Activated T-cell treated with anti-CD3 and anti-CD28 coated beads, Interleukin-2, amount 50 U/mL, for 1 hour (primary cell): Measurements from ENCODE around the gene PTMA.
"Not testable (repeated sequence)": the region's sequence is repeated elsewhere in the genome, so short reads cannot be mapped to it uniquely, and the experiment has no call there.

Experiments used
- DNase-seq: peaks from one replicate; pipeline ENCODE4 v3.0.0-alpha.2; 2020

The PTMA gene

DNA sequence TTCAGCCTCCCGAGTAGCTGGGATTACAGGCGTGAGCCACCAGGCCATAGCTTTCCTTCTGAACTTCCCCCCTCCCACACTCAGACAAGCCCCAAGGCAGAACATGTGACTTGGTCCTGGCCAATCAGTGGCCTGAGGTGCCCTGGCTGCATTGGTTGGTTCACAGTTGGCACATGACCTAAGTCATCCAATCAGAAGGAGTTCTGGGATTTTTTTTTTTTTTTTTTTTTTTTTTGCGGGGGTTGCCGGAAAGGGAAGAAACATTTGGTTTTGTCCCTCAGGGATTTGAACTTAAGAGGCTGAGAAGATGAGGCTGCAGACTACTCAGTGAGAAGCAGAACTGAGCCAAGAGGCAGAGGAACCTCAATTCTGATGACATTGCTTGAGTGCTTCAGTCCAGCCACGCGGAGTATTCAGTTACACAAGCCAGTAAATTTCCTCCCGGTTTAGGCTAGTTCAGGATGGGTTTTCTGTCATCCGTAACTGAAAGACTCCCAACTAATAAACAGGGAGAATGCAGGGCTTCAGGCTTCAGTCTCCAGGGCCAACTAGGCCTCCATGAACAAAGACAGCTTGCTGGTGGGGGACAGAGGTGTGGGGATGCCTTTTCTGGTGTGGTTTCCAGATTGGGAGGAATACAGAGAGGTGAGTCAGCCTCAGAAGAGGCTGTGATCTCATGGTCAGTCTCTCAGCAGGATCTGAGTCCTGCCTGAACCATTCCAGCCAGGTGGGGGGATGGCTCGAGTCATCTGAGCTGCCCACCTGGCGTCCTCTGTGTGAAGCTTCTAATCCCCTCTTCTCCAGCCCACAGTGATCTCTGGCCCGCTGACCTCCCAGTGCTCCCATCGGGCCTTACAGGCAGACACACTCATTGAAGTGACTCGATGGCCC lies 9.2 kb downstream of the PTMA start:
- DNase-seq = no peak

DNA sequence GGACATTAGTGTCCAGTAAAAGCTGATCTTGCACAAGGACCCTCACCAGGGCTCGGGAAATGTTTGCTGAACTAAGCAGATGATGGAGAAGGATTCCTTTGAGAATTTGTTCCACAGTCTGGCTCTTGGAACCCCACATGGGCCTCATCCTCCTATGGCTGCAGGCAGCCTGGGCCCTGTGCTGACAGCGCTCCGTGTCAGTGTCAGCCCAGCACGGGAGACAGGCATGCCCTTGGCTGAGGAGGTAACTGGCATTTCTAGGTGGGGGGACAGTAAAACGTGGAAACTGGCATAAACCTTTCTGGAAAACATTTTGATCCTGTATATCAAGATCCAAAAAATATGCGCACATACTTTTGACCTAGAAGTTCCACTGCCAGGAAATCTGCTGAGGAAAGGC lies 10.5 kb downstream of the PTMA start:
- DNase-seq = no peak

DNA sequence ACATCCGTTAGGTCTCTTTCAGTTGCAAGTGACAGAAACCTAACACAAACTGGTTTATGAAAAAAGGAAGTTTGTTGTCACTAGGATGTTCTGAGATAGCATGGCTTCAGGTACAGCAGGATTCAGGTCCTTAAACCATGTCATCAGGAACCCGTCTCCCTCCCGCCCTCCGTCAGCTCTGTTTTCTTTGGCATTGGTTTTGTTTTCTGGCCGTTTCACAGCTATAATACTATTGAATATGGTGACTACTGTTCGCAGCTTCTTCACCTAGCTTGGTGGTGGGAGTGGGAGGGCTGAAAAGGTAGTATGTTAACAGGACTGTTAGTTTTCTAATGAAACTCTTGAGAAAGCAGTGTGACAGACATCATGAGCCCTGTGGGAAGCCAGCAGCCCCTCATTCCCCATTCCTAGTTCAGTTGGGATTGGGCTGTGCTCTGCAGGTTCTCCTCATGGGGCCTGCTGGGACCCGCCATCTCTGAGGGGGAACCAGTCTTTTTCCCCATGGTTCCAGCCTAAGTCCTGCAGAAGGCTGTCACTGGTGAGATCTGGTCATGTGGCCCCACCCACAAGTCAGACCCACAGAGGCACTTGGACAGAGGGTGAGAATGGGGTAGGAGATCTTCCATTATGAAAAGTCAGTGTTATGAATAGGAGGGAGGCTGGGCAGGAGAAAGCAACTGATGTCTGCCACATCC lies 12.1 kb downstream of the PTMA start:
- DNase-seq = no peak

DNA sequence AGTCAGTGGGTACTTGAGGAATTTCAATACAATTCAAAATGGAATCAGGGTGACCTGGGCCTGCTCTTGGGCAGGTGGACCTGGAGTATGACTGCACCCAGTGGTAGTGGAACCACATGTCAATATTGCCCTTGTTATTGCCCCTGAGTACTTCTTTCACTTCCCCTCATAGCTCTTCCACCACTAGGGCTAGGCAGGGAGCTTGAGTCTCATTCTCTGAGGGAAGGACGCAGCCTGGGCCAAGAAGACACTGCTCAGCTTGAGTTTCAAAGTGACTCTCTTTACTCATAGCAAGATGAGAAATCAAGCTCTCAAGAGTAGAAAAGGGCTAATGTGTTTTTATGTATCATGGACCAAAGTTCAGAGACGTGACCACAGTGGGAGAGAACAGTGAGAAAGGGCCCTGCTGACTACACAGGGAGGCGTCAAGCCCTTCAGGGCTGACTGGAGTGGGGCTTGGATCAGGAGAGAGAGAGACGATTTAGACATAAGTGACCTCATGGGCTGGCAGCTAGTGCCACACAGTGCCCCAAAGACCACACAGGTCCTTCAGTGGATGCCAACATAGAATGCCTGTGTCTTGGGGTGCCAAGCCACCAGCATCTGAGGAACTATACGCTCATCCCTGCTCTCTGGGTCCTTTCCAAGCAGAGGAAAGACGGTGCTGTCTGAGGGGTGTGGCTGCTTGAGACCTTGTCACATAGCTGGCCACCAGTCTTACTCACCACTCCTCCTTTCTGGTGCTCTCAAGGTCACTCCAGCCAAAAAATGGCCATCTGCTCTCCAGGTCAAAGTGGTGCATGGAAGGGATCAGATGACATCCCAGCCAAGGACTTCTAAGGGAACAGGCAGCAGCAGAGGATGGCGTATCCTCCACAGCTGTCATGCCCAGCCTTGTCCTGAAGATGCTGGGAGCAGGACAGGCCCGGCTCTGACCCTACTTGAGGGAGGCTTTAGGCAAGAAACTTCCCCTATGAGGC lies 13.0 kb downstream of the PTMA start:
- no peak for DNase-seq

DNA sequence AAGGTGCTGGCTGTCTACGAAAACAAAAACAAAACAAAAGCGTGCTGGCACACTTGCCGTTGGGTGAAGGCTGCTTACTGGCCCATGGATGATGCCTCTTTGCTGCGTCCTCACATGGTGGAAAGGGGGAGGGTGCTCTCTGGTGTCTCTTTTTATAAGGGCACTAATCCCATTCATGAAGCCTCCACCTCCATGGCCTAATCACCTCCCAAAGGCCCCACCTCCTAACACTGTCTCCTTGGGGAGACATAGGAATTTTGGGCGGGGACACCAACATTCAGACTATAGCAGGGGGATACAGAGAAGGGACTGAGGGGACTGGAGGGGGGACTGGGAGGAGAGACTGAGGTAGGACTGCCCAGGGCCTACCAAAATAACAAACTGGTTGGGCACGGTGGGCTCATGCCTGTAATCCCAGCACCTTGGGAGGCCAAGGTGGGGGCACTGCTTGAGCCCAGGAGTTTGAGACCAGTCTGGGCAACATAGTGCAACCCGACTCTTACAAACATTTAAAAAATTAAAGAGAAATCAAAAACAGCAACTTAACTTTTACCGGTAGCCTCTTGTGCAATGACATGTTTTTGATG lies 14.5 kb downstream of the PTMA start:
- no peak for DNase-seq

DNA sequence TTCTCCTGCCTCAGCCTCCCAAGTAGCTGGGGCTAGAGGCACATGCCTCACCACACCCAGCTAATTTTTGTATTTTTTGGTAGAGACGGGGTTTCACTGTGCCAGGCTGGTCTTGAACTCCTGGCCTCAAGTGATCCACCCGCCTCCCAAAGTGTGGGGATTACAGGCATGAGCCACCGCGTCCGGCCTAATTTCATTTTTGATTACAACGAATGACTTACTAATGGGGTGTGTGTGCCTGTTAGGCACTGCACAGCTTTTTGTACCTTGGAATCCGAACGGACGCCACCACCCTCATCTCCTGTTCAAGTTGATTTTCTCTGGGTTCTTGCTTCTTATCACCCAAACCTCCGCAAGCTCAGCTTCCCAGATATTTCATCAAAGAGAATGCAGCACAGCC lies 17.2 kb downstream of the PTMA start:
- no peak for DNase-seq

DNA sequence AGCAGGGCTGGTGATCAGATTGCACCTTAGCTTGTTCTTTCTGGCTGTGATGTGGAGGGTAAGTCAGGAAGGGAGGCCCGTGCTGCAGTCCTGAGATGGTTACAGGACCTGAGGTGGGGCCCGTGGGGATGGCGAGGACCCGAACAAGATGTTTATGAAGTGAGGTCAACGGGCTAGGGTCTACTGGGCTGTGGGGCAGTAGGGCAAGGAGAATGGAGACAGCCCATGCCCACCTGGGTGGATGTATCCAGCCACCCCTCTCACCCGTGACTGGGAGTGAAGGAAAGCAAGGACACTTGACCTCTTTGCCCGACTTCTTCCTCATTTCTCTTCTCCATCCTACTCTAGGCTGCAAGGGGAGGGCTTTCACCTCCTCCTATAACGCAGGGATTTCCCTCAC lies 18.0 kb downstream of the PTMA start:
- DNase-seq = no peak

DNA sequence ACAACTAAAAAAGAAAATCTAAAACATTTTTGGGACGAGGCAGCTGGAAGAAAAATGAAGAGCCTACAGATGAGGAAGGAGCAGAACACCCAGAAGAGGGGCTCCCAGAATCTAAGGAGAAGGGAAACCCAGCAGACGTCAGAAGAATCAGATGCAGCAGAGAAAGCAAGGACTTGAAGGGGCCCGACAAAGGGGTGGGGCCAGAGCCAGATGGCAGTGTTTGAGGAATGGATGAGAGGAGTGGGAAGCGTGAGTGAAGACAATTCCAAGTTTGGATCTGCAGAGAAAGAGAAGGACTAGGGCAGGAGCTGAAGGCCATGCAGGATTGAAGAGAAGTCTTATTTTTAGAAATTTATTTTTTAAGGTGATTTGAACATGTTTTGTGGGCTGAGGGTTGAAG lies 19.3 kb downstream of the PTMA start:
- no peak for DNase-seq

DNA sequence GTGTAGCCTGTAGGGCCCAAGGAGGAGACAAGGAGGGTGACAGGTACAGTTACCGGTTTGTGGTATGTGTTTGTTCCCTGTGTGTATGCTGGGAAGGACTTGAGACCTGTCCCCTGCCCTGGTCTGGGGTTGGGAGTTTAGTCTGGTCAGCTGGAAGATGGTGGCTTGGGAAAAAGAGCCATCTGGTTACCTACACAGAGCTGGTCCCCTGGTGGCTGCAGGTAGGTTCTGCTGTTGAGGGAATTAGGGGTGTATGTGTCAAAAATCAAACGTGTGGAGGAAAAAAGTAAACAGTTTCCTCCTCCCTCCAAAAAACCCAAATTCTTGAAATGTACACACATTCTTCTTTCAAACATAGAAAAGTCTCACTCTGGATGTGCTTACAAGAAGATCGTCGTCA lies 24.3 kb downstream of the PTMA start:
- no peak for DNase-seq

DNA sequence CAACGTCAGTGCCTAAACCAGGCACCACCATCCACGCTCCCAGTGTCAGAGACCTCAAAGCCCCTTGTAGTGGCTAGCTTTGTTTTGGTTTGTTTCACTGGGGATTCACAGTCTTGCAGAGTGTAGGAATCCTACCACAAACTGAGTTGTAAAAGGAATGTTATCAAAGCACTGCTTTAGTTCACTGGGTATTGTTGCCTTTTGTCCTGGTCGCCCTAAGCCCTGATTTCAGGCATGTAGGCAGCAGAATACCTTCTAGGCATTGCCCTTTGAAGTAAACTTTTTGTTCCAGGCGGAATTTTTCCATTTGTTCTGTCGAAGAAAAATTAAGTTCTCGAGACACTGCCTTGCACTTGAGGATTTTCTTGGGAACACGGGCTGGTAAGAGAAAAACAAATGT lies 29.4 kb downstream of the PTMA start:
- no peak for DNase-seq

DNA sequence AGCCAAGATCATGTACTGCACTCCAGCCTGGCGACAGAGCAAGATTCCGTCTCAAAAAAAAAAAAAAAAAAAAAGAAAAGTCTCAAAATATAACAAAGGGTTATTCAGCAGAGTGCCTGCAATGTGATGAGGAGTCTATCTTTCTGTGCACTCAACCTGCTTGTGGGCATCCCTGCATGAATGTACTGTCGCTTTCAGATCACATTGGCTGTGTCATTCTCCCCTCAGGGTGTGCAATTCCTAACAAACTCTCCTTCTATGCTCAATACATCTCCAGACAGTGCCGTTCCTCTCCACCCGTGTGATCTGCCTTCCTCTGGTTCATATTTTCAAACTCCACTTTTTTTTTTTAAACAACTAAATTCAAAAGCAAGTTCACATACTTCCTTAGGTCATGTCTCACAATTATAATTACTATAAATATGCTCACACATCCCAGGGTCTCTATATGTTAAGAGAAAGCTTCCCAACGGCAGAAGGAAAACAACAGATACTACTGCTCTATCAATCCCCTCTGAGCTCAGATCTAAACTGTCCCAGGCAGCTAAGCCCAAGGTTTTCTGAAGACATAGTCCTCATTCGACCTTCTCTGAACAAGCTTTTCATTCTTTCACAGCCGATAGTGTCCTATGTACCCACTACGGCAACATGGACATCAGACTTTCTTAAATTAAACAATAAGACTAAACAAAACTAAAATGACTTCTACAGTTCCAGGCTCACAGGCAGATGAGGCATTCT lies 35.2 kb downstream of the PTMA start:
- DNase-seq = no peak

DNA sequence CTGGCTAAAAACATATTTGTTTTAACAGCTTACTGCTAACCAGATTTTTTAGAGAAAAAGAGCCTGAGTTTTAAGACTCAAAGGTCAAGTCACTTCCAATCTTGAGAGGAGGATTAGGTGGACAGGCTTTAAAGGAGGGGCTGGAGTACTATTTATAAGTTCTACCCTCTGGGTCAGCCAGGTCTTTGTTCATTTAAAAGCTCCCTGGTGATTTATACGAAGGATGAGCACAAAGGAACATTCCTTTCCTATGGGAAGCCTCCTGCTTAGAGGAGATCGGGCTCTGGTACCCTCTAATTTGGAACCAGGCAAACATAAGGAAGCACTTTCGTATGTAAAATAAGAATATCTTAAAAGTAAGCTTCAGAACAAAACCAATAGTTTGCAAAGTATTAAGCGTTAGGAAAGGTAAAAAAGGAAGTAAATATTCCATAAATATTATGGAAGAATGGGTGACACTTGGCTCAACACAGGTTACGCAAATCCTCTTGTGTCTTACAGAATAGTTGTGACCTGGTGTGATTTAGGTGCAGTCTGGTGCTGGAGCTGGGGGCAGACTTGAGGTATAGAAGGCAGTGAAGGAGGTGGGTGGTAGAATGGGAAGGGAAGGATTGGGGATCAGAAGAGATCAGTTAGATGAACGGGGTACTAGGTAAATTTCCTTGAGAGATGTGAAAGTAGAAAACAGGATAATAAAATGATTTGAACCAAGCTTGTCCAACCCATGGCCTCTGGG lies 37.1 kb downstream of the PTMA start:
- no peak for DNase-seq

DNA sequence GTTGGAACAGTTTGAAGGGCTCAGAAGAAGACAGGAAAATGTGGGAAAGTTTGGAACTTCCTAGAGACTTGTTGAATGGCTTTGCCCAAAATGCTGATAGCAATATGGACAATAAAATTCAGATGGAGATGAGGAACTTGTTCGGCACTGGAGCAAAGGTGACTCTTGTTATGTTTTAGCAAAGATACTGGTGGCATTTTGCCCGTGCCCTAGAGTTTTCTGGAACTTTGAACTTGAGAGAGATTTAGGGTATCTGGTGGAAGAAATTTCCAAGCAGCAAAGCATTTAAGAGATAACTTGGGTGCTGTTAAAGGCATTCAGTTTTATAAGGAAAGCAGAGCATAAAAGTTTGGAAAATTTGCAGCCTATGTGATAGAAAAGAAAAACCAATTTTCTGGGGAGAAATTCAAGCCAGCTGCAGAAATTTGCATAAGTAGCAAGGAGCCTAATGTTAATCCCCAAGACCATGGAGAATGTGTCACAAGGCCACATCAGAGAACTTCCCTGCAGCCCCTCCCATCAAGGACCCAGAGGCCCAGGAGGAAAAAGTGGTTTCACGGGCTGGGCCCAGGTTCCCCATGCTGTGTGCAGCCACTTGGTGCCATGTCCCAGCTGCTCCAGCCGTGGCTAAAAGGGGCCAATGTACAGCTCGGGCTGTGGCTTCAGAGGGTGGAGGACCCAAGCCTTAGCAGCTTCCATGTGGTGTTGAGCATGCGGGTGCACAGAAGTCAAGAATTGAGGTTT lies 40.0 kb downstream of the PTMA start:
- DNase-seq = not testable (repeated sequence)

DNA sequence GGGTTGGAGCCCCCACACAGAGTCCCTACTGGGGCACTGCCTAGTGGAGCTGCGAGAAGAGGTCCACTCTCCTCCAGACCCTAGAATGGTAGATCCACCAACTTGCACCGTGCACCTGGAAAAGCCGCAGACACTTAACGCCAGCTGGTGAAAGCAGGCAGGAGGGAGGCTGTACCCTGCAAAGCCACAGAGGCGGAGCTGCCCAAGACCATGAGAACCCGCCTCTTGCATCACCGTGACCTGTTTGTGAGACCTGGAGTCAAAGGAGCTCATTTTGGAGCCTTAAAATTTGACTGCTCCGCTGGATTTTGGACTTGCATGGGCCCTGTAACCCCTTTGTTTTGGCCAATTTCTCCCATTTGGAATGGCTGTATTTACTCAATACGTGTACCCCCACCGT lies 40.7 kb downstream of the PTMA start:
- not testable (repeated sequence) for DNase-seq

DNA sequence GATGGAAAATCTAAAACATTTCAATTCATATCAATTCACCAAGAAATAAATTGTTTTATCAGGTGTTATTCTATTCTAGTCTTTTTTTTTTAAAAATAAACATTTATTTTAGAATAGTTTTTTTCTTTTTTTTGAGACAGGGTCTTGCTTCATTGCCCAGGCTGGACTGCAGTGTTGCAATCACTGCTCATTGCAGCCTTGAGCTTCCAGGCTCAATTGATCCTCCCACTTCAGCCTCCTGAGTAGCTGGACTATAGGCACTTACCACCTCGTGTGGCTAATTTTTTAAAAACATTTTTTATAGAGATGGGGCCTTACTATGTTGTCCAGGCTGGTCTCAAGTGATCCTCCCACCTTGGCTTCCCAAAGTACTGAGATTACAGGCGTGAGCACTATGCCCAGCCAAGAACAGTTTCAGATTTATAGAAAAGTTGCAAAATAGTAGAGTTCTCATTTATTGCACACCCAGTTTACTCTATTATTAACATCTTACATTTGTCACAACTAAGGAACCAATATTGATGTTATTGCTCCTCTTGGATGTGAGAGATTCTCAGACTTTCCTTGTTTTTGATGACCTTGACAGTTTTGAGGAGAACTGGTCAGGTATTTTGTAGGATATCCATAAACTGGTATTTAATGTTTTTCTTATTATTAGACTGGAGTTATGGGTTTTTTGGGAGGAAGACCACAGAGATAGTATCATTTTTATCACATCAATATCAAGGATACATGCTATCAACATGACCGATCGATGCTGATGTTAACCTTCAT lies 42.9 kb downstream of the PTMA start:
- DNase-seq = no peak

DNA sequence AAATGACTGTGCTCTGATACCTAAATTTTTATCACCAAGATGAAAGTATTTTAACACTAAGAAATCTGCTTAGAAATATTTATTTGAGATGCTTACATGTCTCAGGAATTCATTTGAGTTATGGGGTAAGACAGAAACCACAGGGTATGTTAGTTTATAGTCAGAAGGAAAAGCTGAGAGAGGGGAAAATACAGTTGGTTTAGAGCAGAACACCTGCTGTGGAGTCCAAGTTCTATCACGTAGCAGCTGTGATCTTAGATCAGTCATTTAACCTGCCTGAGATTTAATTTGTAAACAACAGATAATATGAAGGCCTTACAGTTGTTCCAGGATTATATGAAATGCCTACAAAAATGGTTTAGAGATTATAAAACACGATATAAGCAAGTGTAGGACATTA lies 43.7 kb downstream of the PTMA start:
- no peak for DNase-seq

DNA sequence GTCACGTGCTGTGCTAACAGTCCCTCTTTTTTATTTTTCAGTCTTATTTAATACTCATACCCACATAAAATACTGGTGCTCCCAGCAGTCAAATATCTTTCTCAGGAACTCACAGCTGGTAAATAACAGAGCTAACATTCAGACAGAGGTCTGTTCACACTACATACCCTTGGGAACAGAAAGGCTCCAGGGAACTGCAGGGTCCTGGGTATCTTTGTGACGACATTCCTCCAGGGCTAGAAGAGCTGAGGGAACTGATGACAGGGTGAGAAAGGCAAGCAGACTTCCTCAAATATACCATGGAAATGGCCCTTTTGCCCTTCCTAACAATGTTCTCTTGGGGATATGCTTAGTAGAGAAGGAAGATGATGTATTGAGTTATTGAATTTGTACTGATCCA lies 53.4 kb downstream of the PTMA start:
- no peak for DNase-seq
